Renal cortex interstitium (tissue), 11 donors: ENCODE results near the gene EIF4G2. TPM values are rescaled to one million over a fixed set of nuclear protein-coding genes. Genes with fewer than 3 reads are reported as not detected.

Source experiments
- DNase-seq, 11 donors: peaks; one replicate each; pipeline ENCODE4 v3.0.0-alpha.2; 2013; ENCODE audit warnings: low read depth in 9 of 11, low spot score in 4 of 11; ENCODE audit errors: extremely low read depth in 1 of 11
- polyA plus RNA-seq, 3 donors: library from polyadenylated mRNA; unstranded; fragments of 120-200 nt; gene quantifications; one replicate each; pipeline ENCODE4 v1.2.1, GENCODE V29; 2013; ENCODE audit not compliant: insufficient read length in 3 of 3

Gene EIF4G2
- polyA plus RNA-seq, 3 donors, result 791 to 984 (median 866) TPM

DNA sequence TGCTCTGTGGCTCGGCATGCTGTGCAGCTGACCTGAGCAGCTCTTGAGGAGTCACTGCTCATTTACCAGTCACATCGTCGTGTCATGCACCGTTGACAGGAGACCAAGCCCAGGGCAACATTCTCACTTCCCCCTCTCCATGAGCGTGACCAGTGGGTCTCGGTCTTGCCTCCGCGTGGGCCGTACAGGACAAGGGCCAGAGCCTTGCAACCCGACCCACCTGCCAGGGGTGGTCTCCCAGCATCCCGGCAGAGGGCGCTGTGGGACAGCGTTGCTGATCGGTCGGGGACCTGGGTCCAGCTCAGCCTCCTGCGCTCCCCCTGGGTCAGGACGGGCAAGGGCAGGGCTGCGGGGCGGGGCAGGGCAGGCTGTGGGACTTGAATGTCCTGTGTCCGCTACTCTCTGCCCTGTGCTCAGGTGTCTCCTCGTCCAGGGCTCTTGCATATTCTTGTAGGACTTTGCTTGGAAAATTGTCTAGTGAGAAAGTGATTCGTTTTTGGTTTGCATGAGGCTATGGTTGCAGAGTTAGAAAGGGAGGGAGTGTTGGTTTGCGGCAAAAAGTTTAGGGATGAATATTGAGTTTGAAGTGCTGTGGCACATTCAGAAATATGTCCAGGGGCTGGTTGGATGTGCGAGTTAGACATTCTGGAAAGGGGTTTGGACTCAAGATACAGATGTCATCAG is 16.2 kb downstream of the EIF4G2 start:
- DNase-seq, result peak in 9 of 11 donors; percentile 39 to 74 (median 60)

DNA sequence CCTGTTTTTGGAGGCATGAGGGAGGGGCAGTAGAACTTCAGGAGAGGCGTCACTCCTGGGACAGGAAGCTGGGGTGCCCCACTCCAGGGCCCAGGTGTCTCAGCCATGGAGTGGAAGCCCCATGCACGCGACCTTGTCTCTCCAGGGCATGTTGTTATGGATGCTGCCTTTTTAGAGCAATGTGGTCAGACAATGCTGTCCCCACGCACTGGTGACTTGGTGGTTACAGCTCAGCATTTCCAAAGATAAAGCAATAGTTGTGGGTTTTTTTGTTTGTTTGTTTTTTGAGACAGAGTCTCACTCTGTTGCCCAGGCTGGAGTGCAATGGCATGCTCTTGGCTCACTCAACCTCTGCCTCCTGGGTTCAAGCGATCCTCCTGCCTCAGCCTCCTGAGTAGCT is 22.3 kb downstream of the EIF4G2 start:
- DNase-seq, result no peak

DNA sequence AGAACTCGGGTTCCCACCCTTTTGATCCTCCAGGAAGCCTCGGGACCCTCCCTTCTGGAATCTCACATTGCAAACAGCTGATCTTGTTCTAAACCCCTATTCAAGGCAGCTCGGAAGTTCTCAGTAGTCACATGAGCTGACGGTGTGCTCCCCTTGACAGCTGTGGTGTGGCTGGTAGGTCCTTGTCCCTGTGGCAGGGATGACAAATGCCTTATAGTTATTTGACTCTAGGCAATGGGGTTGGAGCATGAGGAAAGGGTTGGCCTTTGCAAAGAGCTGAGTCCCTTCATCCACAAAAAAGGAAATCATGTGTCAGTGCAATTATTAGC is 23.6 kb downstream of the EIF4G2 start:
- DNase-seq, result no peak

DNA sequence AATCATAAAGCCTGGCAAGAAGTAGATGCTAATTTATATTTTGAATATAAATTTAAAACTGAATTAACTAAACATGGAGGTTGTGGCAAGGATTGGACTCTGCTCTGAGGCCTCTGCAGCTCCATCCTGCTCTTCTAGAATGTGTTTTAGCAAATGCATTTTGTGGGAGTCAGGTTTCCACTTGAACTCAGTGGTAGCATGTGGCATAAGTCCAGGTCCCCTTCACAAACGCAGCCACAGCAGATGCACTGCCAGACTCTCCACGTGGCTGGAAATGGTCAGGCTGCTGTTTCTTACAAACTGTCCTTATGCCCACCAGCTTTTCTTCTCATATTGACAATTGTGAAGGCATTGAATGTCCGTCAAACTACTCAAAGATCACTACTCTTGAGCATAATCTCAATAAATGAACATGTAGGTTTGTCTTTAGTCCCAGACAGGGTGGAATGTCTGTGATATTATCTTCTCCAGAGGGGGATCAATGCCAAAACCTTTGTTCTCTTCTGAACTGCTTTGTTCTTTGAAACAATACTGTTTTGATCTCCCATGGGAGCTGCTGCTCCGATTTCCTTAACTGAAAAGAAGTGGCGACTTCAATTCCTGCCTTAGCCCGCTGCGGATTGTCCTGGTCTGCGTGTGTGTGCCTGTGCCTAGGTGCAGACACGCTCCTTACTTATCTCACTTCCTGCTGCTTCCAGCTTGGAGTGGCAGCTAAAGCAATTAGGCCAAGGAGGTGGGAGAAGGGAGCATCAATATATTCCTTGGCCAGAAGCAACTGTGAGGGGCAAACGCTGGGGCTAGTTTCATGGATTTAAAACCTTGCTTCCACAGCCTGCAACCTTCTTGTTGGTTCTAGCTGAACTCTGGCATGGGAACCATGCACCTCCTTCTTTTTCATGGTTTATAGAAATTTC is 24.2 kb downstream of the EIF4G2 start:
- DNase-seq, result no peak

DNA sequence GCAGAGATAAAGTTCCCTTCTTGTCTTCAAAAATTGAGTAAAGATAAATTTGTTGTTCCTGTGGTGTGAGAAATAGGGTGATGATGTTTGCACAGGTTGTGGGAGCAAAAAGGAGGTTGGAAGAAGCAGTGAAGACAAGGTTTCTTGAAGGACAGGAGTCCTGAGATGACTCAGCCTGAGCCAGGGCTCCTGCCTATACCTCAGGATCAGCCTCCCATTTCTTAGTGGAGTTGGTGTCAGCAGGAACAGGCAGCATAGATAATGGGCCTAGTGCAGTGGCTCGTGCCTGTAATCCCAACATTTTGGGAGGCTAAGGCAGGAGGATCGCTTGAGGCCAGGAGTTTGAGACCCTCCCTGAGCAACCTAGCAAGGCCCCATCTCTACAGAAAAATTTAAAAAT is 28.7 kb downstream of the EIF4G2 start:
- DNase-seq, result no peak

DNA sequence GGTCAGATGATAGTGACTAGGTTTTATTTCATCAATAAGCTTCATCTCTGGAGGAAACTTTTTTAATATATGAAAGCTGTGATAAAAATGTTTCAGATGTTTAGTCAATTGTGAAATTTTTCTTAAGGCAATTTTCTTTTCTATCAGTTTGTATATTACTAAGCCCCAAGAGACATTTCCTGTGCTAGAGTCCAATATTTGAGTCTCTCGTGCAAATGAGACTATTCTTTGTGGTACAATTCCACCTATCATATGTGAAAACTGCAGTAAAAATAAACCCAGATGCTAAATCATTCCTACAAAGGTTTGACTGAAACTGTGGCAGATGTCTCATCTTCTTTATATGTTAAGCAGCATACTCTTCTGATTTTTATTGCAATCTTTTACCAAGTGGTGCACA is 29.6 kb downstream of the EIF4G2 start:
- DNase-seq, result no peak

DNA sequence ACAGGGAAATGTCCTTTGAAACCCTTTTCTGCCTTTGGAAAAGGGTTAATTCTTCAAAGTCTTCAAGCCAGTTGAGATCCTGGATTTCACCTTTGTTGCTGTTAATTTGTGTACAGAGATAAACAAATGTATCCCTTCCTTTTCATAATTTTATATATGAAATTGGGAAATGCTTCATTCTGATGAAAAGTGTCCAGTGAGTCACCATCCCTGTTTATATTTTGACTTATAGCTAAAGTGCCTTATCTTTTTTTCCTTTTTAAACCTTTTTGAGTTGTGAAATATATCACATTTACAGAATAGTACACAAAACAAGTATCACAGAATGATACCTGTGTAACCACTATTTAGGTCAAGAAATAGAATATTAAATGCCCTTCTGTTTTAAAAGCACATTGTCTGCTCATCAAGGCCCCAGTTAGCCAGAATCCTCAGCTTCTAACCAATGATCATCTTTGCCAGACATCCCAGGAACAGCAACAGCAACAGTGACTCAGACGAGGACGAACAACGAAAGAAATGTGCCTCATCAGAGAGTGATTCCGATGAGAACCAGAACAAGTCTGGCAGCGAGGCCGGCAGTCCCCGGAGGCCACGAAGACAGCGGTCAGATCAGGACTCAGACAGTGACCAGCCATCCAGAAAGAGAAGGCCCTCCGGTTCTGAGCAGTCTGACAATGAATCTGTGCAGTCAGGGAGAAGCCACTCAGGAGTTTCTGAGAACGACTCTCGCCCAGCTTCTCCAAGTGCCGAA is 30.3 kb downstream of the EIF4G2 start:
- no peak for DNase-seq

DNA sequence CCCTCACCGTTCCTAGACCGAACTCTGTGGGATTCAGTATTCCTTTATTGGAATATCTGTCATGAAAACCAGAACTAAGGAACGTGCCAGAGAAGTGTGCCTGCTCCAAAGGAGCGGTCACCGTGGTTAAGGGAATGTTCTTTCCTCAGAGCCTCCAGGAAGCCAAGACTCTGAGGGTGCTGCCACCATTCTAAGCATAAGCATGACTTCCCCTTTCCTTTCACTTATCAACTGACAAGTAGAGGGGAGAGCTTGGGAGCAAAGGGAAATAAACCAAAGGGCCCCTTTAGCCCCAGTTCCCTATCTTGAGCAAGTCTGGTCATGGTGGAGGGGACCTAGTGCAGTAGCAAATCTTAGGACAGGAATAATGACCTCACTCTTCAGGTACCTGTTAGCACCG is 30.9 kb downstream of the EIF4G2 start:
- DNase-seq, result no peak

DNA sequence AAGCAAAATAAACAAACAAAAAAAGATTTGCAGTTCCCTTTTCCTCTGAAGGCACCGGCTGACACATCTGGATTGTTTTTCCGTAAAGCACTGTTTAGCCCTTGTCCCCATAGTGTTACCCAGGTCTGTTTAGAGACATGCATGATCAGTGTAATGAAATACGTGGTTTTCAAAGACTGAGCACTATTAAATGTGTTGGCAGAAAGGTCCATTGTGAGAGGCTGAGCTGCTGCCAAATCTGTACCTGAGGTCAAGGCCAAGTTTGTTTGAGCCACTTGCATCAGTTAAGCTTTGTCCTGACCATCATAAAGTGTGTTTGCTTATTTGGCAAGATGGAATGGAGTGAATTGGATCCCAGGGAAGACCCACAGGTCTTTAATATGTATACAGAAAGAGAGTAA is 31.3 kb downstream of the EIF4G2 start:
- DNase-seq, result no peak

DNA sequence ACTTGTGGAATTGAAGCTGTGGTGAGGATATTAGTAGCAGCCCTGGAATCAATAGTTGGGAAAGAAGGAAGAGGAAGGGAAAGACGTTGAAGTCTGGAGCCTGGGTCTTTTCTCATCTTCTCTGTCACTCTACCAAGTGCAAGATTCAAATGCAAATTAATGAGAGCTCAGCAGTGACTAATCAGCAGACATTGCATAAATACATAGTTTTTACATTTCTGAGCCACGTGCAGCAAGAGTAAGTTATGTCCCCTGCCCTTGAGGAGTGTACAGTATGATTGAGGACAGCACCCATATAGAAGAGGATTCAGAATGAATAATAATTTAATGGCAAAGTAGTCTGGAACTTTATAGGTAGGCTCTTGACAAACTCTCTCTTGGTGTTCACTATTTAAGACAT is 33.9 kb downstream of the EIF4G2 start:
- DNase-seq, result no peak

DNA sequence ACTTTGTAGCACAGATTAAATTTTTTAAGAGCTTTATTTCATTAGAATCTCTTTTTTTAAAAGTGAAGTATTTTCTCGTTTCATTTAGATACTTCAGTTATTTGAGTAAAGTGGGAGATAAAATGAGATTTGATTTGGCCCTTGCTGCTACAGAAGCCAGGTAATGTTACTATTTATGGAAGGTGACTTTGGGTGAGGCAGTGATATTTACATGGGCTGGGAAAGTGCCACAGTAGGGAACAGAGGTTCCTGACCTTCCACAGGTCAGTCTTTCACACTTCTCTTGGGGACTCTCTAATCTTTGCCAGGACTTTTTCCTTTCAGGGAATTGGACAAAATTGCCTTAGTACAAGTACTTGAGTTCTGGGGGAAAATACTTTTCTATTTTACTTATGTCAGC is 37.3 kb downstream of the EIF4G2 start:
- no peak for DNase-seq

DNA sequence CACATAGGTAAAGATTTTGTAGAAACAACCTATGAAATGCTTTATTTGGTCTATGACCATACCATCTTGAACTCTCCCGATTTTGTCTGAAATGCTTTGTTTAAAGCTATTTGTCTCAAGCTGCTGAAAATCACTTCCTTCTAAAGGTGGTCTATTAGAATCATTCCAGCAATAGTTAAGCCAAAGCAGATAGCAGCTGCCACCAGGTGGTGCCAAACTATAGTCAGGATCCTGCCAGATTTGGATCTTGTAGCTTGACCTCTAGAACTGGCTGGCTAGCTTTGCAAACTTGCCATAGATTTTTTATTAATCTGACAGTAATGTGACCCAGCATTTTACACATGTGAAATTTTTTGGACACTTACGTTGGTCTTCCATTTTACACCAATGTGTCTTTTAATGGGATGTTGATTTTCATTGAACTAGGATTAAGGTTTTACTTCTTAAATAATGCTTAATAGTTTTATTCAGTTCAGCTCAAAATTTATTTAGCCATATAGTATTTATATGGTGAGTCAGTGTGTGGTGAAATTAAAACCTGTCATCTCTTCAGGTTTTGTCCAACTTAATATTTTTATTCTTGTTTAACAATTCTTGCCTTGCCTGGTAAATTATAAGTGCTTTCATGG is 38.0 kb downstream of the EIF4G2 start:
- peak in 3 of 11 donors; percentile 28 to 53 (median 43) for DNase-seq

DNA sequence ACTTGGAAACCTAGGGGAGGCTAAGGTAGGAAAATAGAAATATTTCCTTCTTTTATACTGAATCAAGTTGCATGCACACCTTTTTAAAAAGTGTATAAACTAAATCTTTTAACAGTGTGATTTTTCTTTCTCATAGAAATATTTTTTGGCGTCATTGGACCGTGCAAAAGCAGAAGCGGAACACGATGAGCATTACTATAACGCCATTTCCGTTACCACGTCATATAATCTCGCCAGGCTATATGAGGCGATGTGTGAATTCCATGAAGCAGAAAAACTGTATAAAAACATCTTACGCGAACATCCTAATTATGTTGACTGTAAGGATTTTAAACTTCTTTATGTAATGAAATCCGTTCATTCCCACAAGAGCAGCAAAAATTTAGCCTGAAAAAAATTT is 44.3 kb downstream of the EIF4G2 start:
- DNase-seq, result no peak

DNA sequence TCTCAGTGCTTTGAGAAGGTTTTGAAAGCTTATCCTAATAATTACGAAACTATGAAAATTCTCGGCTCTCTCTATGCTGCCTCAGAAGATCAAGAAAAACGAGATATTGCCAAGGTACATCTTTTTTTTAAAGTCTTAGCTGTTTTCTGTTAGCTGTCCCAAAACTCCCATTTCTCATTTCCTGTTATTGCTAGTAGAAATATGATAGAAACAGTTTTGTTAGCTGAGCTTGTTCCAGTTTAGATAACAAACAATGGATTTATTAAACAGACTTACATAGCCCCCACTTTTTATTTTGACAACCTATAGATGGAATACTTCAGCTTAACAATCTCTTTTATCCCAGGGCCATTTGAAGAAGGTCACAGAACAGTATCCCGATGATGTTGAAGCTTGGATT is 45.0 kb downstream of the EIF4G2 start:
- no peak for DNase-seq

DNA sequence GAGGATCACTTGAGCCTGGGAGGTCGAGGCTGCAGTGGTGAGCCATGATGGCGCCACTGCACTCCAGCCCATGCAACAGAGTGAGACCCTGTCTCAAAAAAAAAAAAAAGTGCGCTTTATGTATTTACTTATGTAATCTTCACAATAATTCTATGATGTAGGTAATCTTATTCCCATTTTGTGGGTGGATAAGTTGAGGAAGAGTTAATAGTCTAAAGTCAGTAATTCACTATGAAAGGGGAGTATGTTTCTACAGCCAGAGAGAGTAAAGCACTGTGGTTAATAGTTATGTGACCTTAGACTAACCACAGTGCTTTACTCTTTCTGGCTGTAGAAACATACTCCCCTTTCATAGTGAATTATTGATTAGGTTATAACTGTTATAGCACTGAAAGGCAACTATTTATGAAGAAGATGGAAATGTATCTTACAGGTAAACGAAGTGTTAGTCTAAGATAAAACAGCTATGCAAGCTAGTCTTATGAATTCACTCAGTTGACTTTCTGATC is 45.8 kb downstream of the EIF4G2 start:
- DNase-seq, result no peak

DNA sequence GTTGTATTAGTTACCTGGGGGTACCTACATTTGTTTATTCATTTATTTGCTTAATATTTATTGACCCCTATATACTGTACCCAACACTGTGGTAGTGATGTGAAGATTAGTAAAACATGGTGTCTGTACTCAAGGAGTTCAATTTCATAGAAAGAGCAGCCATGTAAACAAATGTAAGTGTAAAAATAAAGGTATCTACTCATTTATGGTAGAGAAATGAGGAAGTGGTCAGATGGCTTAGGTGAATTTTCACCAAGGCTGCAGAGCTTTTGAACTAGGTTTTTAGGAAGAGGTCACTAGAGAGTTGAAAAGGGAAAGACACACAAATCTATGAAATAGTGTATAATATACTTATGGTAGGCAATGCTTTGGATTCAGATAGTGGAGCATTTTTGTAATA is 46.5 kb downstream of the EIF4G2 start:
- no peak for DNase-seq

DNA sequence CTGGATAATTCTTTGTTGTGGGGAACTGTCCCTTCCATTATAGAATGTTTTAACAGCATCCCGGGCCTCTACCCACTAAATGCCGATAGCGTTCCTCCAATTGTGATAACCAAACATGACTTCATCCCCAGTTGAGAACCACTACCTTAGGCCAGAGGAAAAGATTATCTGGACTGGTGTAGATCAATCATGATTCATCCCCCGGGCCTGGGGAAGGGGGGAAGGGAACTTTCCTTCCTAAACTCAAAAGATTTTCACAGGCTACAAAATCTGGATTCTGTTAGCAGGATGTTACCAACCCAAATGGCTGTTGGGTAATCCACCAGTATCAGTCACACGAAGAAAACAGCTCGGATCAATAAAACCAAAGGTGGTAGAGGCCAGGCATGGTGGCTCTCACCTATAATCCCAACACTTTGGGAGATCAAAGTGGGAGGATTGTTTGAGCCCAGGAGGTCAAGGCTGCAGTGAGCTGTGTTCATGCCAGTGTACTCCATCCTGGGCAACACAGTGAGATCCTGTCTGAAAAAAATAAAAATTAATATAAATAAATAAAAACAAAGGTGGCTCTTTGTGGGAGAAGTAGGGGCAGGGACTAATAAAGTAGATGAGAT is 47.5 kb downstream of the EIF4G2 start:
- no peak for DNase-seq

DNA sequence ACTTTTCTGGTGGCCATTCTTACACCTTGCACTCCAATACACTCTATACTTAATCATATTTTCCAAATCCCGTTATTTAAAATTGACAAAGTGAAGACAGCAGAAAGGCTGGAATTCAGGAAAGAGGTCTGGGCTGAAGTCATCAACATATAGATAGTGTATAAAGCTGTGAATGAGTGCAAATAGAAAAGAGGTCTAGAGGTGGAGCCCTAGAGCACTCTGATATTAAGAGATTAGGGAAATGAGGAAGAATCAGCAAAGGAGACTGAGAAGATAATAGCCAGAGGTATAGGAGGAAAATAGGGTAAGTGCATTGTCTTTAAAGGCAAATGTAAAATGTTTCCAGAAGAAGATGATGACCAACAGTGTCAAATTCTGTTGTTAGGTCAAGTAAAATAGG is 49.8 kb downstream of the EIF4G2 start:
- DNase-seq, result no peak

DNA sequence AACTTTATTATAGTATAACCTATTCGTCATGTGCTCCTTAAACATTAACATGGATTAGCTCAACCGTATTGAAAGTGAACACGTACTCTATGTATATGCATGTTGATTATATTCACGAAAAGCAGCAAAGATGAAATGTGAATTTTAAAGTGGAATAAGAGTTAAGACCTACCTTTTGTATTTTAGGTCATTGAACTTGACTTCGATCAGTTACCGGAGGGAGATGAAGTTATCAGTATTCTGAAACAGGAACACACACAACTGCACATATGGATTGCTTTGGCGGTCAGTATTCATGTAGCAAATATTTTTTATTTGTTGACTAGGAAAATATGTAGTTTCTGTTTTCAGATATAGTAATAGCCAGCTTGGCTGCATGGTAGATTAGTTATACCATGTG is 56.2 kb downstream of the EIF4G2 start:
- DNase-seq, result no peak
